ENCODE data around the gene ZNF496.
"Not testable (repeated sequence)": the region's sequence is repeated elsewhere in the genome, so short reads cannot be mapped to it uniquely, and the experiment has no call there.

ZNF496 gene

DNA sequence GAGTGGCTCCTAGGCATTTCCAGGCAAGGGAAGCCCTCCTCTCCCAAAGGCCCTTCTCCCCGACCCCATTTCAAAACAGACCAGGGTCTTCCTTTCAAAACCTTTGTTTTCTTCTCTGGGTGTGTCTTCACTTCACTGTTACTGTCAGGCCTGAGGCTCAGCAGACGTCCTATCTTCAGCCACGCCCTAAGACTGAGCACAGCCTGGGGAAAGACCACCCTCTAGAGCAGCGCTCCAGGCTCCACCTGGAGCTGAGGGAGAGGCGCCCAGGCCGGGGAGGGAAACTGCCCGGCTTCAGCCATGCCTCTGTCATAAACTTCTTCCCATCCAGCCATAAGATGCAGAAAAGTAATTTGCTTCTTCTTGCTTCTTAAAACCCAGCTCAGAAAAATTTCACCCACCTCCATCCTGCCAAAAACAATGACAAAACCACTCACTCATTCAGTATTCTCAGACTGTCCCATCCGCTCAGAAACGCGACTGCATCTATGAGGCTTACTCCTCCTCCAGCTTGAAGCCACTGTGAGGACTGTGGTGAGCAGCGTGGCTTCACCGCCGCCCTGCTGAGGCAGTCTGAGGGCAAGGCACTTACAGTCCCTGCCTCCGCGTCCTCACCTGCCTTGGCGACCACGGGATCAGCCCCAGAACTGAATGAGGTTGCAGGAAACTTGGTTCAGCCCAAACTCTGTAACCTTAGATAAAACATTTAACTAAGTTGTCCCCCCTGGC lies 39.7 kb downstream of the ZNF496 start:
- DNase-seq: no peak

DNA sequence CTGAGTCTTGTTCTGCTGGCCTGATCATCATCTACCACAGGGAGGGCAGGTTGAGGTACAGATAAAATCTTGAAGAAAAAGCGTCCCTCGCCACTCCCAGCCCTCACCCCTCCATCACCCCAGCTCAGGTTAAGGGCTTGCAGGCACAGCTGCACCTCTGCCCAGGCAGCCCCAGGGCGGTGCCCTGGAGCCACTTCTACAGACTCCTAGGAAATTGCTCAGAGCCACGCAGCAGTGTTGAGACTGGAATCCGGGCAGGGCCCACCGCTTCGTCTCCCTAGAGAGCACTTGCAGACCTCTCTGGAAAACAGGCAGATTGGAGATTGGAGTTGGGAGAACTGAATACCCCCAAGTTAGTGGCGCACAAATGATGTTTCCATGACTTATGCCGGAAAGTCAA lies 40.5 kb downstream of the ZNF496 start:
- DNase-seq: no peak

DNA sequence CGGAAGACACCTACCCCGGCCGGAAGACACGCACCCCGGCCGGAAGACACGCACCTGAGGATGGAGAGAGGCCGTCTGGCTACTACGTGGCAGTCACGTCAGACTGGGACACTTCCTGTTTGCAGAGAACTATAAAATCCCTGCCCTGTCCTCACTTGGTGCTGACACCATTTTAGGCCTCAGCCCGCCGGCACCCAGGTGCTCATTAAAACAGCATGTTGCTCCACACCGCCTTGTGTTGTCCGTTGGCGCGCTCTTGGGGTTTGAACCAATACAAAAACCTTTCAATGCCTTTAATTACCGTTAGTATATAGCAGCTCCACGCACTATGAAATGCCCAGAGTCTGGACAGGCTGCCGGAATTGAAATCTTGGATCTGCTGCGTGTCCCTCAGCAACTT lies 41.1 kb downstream of the ZNF496 start:
- DNase-seq: no peak

GRCh38 chr1:247289274-247289892 lies 42.3 kb downstream of the ZNF496 start:
- DNase-seq: not testable (repeated sequence)

GRCh38 chr1:247288341-247288740 lies 43.3 kb downstream of the ZNF496 start:
- DNase-seq: no peak

- DNase-seq: no peak
These were observed 44.2 kb downstream of the ZNF496 start for GRCh38 chr1:247287460-247287859.

DNA sequence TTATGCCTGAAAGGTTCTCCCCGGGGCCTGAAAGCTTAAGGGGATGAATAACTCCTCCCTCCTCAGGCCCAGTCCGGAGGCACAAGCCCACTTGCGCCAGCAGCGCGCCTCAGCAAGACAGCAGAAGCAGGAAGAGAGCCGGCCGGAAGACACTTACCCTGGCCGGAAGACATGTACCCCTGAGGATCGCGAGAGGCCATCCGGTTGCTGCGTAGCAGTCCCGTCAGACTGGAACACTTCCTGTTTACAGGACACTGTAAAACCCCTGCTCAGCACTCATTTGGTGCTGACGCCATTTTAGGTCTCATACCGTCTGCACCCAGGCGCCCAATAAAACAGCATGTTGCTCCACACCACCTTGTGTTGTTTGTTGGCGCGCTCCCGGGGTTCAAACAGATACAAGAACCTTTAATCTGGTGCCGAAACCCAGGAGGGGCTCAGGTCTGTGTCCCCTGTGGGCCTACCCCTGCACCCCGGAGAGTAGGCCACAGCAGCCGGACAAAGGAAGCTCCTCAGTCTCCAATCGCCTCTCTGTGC lies 45.5 kb downstream of the ZNF496 start:
- DNase-seq: no peak

DNA sequence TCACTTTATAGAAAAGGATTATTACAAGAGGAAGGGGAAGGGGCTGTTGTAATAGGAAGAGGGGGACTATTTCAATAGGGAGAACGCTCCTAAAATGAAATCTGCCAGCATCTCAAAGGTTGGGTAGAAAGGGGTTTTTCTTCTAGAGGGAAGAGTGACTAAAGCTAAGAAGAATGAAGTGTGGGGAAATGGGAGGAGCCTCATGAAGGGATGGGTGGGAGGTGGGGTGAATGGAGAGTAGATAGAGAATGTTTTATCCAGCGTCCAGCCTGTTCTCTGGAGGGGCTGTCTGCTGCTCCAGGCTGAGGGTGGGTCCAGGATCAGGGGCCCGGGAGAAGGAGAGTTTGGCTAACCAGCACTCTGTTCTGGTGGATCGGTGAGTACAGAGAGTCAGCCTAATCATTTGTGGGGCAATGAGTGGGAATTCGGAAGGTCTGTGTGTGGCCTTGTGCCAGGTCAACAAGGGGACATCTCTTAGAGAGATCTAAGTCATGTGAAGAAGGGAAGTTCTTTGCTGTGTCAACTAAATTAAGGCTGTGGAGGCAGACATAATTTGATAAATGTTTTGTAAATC lies 50.6 kb downstream of the ZNF496 start:
- no peak for DNase-seq

DNA sequence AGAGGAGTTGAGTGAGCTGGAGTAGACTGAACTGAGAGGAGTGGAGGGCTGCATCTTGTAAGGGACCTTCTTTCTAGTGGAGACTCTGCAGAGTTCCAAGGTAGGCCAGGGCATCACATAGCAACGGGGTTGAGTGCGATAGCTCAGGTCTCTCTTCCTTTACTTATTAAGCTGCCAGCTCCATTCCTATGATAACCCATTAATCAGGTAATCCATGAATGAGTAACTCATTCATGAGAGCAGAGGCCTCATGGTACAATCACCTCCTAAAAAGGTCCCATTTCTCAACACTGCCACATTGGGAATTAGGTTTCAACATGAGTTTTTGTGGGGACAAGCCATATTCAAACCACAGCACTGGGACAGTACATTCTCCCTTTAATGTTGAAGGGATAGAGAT lies 54.5 kb downstream of the ZNF496 start:
- DNase-seq: no peak

GRCh38 chr1:247274605-247275256 lies 56.9 kb downstream of the ZNF496 start:
- no peak for DNase-seq

DNA sequence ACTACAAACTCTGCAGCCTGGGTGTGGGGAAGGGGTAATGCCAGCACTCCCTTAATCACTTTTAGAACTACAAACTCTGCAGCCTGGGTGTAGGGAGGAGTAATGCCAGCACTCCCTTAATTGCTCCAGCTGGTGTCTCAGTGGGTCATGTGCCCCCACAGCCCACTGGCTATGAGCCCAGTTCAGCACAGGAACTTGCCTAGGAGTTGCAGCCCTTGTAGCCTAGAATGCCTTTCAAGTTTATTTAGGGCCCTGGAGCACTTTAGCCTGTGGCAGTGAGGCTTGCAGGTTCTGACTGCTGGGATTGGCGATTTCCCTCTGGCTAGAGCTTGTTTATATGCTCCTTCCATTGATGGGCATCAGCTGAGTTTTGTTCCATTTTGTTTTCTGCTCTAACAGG lies 58.7 kb downstream of the ZNF496 start:
- no peak for DNase-seq

GRCh38 chr1:247270003-247270402 lies 61.7 kb downstream of the ZNF496 start:
- no peak for DNase-seq

DNA sequence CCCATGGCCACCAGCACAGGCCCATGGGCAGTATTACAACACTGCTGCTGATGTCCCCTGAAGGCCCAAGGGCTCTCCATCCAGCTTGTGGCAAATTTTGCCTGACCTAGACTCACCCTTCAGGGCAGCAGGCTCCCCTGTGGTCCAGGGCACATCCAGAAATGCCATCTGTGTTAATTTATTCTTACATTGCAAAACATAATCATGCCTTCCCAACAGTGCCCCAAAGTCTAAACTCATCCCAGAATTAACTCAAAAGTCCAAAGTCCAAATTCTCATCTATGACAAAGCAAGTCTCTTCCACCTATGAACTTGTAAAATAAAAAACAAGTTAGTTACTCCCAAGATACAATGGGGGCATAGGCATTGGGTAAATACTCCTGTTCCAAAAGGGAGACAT lies 62.5 kb downstream of the ZNF496 start:
- no peak for DNase-seq

DNA sequence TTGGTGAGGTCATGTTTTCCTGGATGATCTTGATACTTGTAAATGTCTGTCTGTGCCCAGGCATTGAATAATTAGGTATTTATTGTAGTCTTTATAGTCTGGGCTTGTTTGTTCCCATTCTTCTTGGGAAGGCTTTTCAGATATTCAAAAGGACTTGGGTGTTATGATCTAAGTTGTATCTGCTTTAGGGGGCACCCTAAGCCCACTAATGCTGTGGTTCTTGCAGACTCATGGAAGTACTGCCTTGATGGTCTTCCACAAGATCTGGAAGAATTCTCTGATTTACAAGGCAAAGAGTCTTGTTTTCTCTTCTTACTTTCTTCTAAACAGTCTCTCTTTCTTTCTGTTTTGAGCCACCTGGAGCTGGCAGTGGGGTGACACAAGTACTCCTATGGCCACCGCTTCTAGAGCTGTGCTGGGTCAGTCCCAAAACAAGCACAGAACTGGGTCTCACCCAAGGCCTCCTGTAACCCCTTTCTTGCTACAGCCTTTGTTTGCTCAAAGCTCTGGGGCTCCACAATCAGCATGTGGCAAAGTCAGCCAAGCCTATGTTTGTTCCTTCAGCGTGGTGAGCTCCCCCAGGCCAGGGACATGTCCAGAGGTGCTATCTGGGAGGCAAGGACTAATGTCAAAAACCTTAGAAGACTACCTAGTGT lies 63.1 kb downstream of the ZNF496 start:
- no peak for DNase-seq

- DNase-seq: no peak
These were observed 65.6 kb downstream of the ZNF496 start for GRCh38 chr1:247266053-247266452.

DNA sequence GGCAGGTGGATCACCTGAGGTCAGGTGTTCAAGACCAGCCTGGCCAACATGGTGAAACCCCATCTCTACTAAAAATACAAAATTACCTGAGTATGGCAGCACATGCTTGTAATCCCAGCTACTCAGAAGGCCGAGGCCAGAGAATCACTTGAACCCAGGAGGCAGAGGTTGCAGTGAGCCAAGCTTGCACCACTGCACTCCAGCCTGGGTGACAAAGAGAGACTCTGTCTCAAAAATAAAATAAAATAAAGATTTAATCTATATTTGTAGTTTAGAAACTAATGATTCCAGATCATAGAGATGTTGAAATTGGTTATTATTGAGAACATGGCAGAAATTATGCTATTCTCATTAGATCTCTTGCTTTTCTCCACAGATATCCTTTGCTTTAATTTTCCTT lies 75.9 kb downstream of the ZNF496 start, which contains the start of gene VN1R5:
TSS of gene VN1R5 (plus strand) at position 301 of the 400 bp plus-strand sequence.
- DNase-seq: not testable (repeated sequence)

GRCh38 chr1:247247568-247247967 lies 84.1 kb downstream of the ZNF496 start:
- no peak for DNase-seq

Data from stimulated activated CD4-positive, alpha-beta T cell treated with anti-CD3 and anti-CD28 coated beads, Interleukin-12 subunit alpha, Interleukin-12 subunit beta, amount 100 ng/mL, for 4 hours (primary cell).